Kasumi-1 (cell line): Measurements from ENCODE around the gene TLCD5.
A peak's percentile ranks its signal among the peaks of the same experiment; 100 is the strongest.

Experiments used
- DNase-seq, 2 experiments: peaks; one replicate each; lab custom pipeline; 2025; lab: John Stamatoyannopoulos, UW

The TLCD5 gene

DNA sequence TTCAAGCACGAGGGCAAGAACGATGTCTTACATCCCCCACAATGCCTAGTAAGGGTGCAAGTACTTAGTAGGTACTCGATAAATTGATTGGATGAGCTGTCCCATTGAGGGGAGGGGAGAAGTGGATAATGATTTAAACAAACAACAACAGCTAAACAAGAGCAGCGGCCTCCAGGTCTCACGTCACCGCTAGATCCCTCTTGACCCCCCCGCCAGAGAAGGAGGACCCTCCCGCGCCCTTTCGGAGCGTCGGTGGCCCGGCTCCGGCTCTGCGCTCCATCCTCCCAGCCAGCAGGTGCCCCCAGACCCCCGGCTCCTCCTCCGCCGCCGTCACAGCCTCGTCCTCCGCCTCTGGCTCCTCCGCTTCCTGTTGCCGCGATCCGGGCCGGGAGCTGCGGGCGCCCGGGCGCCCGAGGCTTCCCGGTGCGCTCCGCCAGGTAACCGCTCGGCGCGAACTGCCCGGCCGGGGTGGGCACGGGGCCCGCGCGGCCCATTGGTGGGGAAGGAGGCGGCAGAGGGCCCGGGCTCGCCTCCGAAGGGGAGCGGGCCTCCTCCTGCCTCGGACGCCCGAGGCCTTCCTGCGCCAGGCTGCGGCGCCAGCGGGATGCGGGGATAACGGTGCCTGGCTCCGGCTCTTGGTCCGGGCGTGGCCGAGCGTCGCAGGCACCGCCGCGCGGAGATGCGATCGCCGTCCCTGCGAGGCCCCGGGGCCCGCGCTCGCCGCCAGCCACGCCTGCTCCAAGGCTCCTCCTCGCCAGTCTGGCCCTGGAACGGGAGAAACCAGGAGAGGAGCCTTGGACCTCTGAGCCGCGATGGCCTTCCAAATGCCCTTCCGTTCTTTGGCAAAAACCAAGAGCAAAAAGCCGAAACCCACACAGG, at the start of gene TLCD5:
TSS of gene TLCD5 (plus strand) at position 368 of the 879 bp plus-strand sequence. CDS start 2,143 bp downstream, outside the sequence.
- DNase-seq = peak; percentile 50 to 51

DNA sequence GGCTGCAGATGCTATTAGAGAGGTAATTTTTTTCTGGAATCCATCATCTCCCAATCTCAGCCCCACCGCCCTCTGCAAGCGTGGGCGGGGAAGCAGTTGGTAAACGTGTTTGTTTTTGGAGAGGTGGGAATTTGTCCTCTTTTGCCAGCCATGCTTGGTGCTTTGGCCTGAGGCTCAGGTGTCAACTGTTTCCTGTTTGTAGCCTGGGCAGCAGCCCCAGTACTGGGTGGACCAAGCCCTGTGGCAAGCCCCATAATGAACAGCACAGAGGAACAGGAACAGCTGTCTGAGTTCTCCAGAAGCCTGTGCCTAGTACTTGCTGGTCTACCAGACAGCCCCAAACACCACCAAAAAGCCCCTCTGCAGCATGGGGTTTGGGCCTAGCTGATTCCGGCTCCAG, 45.6 kb upstream of the TLCD5 start:
- no peak for DNase-seq

DNA sequence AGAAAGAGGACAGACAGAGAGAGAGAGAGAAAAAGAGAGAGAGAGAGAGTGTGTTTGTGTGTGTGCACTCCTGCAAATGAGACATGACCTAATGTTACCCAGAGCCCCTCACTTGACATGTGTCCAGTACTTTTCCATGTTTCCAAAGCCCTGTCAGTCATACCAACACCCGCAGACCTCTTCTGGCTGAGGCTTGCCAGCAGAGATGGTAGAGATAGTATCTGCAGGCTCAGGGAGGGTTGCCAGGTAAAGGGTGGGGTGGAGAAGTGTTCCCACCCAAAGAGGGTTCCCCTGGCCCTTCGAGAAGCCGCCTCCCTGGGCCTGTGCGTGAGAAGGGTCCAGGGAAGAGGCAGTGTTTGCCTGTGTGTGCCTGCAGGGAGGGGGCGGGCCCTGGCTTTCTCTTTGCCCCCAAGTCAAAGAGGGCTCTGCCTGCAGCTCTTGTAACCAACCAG, 44.5 kb upstream of the TLCD5 start:
- DNase-seq = no peak

DNA sequence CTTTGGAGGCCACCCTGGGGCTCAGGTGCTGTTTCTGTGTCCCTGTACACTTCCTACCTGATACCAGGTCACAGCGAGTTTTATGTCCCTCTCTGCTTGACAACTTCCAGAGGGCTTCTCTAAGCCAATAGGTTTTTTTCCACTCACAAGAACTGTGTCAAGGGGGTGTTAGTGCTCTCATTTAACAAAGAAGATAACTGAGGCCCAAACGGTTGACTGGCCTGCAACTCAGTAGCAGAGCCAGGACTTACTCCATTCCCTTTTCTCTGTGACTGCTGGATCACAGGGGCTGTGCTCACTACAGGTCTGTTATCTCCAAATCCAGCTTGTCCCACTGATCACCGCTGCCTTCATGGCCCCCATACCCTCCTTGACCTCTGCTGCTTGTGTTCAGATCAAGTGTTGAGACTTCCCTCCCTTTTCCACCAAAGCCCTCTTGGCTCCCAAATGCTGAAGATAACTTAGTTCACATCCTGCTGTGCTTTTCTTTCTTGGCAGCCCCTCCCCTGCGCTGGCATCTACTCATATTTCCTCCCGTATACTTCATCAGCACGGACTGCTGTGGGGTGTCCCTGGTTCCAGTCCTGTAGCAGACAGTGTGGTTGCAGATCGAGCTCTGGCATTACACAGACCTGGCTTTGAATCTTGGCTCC, 43.8 kb upstream of the TLCD5 start:
- no peak for DNase-seq

DNA sequence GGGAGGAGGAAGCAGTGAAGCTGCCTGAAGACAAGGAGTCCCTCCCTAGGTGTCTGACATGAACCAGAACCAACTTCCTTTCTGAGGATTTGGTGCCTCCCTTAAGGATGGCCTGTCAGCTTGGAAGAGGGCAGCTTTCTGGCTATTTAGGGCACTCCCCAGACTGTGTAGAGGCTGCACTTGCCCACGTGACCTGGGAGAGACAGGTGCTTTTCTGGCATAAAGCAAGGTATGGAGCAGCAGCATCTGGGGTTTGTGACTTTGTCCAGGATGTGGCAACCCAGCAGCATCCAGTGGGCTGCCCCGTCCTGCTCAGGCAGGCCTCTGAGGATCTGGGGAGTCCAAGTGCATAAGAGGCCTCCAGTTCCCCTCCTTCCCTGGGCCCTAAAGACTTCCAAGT, 42.0 kb upstream of the TLCD5 start:
- DNase-seq = no peak

DNA sequence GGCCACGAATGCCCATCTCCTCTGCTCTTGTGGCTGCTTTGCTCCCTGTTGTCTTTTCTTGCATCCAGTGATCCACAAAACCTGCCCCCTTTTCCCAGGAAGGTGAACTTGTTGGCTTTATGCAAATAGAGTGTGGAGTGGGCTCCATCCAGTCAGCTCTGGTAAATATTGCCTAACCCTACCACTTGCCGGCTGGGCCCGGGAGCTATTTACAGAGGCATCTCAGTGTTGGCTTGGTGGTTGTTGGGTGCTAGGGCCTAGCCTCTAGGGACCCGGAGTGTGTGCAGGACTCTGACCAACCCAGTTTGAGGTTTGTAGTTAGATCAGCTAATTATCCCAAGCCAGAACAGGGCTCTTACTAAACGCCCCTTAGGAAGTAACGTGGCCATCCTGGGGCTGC, 40.8 kb upstream of the TLCD5 start:
- DNase-seq = no peak

DNA sequence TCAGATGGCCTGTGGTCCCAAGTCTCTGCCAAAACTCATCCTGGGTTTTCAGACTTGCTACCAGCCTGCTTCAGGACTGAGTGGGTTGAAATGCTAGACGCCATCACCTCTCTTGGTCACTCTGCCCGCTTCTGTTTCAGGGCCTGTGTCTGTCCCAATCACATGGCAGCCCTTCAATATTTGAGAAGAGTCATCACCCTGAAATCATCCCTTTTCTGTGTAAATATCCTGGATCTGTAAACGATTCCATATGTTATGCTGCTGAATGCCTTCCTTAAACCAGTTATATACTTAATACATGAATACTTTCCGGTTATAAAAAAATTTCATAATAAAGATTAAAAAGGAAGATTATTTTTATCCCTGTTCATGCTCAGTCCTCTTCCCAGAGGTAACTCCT, 39.8 kb upstream of the TLCD5 start:
- no peak for DNase-seq

DNA sequence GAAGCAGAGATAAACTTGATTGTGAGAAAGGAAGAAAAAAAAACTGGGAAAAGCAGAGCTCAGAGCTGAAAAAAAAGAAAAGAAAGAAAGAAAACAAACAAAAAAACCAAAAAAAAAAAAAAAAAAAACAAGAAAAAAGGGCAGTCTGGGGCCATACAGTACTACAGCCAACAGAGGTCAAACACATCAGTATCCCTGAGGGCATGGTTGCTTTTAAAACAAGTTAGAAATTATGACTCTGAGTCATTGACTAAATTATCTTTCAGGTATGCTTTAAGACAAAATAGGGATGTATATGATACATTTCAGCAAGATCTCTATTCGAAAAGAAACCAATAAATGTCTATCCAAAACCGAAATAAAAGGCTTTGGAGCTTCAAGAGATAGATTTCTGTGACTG, 37.1 kb upstream of the TLCD5 start:
- no peak for DNase-seq

DNA sequence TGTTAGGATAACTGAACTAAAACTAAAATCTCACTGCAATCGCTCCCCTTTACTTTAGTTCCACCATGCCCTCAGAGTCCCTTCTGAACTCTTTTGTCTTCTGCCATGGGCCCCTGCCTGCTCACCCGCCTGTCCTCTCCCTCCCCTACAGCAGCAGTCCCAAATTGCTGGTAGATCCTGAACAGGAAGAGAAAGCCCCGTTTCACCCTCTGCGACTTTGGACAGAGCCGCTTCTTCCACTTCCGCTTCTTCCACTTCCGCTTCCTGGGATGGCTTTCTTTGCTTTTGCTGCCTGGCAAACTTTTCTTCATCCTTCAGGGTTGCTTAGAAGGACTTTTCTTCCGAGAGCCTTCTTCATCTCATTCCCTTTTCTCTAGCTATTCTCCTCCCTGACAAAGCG, 35.7 kb upstream of the TLCD5 start:
- no peak for DNase-seq

DNA sequence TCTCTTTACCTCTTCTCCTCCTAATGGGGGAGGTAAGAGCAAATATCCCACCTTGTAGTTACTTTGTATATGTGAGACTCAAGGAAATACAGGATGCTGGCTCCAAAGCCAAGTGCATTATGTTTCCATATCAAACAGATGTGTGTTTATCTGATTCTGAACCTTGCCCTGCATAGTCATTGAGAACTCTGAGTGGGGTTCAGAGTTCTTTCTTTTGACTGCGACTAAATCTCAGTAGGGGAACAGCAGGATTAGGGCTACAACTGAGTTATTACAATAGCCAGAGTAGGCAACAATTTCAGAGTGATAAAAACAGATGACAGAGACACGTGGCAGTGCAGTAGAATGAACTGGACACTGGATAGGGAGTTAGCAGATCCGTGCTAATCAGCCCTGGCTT, 34.1 kb upstream of the TLCD5 start:
- DNase-seq = no peak

DNA sequence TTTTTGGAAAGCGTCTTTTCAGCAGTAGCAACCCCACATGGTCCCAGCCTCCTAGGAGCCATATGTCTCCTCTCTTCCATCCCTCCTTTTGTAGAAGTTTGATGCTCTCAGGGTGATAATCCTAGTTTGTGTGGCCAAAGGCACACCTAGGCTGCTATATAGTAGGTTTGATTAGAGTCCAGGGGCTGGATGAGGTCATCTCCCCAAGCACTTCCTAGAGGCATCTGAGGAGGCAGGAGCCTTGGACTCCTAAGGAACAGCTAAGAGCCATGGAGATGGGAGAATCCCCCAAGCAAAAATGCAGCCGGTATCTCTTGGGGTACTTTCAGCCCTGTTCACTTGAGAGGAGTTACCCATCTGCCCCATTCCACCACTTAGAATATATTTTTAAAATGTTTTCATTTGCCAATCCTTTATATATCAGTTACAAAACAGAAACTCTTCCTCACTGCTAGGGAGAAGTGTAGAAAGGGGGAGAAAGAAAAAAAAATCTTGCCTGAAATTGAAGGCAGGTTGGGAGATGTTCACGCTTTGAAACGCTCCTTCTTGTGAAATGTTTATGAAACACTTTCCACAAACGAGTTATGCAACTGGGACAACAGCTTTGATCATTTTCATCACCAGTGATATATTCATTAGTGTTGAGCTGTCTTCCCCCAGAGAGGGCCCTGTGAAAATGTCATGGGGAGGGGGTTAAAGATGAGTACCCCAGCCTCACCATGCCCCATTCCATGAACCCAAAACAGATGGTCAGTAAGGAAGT, 31.9 kb upstream of the TLCD5 start:
- DNase-seq = no peak

DNA sequence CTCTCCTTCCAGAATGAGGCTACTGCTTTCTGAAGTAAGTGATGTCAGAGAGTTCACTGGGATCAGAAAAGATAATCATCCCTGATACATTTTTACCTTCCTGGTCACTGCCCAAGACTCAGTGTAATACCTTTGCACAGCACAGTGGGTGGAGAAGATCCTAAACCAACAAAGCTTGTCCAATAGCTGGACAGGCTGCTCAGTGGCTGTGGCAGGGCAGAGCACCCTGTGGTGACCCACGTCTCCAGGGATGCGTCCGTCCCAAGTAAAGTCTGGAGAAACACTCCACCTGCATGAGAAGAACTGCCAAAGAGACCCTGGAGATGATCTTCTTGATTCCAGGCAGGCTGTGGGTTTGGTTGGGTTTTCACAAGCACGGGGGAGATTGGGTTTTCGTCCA, 31.0 kb upstream of the TLCD5 start:
- DNase-seq = no peak

DNA sequence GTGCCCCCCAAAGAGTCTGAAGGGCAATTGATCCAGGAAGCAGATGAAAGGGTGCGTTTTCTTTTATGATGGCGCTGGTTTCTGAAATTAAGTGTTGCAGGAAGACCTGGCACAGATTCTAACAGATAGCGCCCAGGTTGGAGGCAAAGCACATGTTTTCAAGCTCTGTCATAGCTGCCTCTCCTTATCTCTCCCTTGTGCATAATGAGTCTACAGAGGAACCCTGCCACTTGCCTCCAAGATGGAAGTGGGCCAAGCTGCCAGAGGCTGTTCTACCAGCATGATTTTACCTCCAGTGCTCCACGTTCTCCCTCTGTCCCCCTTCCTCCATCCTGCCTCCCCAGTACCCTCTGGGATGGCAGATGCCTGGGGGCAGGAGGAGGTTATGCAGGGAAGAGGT, 30.0 kb upstream of the TLCD5 start:
- no peak for DNase-seq

DNA sequence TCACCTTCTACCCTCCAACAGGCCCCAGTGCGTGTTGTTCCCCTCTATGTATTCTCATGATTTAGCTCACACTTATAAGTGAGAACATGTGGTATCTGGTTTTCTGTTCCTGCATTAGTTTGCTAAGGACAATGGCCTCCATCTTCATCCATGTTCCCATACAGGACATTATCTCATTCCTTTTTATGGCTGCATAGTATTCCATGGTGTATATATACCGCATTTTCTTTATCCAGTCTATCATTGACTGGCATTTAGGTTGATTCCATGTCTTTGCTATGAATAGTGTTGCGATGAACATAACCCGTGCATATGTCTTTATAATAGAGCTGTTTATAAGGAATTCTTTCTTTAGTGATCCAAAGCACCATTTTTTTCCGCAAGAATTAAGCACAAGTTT, 28.5 kb upstream of the TLCD5 start:
- DNase-seq = no peak

DNA sequence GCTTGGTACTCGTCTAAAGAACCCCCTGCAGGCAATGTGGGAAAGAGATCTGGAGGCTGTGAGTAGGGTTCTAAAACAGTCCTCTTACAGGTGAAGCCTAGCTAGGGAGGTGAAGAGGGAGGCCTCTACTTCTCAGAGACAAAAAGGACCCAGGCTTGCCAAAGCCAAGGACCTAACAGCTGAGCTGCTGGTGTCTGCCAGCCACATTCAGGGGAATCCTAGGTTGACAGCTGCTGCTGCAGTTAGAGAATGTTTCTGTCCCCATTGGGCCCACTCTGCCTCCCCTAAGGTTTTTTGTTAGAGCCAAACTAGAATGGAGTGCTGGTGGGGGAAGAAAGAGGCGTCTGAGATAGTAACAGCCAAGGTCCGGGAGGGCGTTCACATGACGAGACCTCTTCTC, 26.6 kb upstream of the TLCD5 start:
- no peak for DNase-seq

DNA sequence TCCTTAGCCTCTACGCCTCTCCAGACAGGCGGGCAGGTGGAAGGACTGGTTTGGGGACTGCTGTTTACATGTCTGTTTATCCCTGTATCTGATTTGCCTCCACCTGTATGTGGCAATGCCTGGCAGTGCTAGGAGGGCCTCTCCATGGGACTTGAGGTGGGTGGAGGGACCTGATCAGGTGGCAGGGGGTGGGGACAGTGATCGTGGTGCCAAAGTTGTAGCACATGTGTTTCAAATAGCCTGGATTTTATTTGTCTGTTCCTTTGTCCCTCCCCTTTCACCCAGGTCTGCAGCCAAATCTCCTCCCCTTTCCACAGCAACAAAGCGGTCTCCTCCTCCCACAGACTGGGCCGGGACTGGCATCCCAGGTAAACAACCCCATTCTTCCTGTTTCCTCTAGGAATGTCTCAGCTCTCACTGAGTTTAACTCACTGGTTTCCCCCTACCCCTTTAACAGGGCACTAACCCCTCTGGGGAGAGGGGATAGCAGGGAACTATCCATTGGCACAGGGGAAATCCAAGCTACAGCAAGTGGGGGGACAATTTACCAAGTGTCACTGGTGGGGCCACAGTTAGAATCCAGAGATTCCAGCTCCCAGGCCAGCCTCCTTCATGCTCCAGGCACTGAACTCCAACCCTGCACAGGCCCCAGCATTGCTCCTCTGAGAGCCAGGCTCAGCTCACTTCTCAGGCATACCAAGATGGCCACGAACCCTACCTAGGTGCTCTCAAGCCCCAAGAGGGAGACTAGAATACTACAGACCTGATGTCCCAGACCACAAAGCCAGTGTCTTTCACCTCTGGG, 22.9 kb upstream of the TLCD5 start:
- no peak for DNase-seq

DNA sequence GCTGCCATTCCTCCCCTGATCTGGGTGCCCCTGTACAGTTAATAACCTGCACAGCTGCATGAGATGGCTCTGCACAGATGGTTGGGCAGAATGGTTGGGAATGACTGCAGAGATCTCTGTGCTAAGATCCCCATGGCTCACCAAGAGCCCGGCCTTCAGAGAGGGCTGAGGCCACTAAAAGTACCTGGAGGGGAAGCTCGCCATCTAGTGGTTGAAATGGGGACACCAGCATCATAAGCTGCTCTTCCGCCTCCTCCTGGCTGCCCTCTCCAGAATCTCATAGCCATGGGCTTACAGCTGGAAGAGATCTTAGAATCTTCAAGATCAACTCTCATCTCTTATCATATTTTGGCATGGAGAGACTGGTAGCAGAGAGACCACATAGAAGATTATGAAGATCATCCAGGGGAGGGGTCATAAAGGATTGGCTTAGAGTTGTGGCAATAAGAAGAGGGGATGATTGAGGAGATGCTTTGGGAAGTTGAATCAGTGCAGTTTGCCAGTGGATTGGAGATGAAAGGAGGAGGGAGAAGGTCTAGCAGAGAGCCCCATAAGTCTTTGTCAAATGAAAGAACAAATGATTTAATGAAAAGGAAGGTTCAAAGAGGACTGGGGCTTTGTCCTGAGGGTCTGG, 22.0 kb upstream of the TLCD5 start:
- DNase-seq = peak; percentile 75 to 88

DNA sequence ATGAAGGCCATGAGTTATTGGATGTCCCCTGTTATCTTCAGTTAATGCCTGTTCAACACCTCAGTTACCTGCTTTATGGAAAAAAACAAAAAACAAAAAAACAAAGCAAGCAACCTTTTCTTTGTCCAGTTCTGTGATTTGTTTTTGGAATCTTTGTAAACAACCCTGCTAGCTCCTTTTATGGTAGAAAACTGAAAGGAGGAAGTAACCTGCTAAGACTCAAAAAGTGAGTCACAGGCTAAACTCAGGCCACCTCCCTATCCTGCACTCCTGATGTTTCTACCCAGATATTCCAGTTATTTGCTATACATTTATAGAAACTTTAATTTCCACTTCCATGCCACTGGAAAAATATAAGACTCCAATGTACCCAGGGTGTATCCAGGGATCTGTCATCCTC, 20.6 kb upstream of the TLCD5 start:
- DNase-seq = no peak

DNA sequence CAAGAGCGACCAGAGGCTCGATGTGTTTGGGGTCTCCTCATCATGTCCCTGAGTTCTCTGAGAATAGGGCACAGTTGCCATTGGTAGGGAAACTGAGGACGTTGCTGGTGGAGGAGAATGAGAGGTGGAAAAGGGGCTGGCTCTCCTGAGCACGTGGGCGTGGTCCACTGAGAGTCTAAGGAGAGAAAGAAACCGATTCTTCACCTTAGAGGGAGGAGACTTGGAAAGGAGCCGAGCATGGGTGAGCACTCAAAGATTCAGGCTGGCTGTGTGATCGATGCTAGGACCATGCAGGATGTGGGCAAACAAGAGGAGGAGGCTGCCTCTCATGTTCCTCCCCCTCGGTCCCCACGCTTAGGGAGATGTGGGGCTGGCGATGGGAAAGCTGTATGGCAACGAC, 19.8 kb upstream of the TLCD5 start:
- DNase-seq = no peak

DNA sequence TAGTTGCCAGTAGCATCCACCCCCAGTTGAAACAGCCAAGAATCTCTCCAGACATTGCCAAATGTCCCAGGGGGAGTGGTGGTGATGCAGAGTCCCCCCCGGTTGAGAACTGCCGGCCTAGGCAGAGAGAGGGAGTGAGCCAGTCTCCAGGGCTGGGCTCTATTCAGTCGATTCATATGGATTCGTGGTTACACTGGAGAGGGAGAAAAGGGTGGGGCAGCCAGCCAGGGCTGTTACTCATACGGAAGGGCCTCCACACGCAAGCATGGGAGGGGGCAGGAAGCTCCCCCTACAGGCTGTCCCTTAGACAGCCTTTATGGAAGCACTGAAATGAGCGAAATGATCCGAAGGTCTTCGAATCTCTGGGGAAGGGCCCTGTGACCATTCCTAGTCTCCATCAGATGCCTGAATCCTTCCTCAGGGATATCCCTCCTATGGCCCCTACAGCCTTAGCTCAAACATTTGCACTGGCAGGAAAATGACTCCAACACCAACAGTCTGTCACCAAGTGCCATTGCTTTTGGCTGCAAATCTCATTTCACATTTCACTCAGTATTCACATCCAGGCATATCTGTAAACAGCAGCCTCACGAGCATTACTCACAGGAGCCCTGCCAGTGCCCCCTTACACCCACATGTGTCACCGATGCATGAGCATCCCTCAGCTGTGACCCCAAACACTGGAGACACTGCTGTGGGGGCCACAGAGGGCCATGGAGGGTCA, 18.4 kb upstream of the TLCD5 start:
- DNase-seq = no peak

DNA sequence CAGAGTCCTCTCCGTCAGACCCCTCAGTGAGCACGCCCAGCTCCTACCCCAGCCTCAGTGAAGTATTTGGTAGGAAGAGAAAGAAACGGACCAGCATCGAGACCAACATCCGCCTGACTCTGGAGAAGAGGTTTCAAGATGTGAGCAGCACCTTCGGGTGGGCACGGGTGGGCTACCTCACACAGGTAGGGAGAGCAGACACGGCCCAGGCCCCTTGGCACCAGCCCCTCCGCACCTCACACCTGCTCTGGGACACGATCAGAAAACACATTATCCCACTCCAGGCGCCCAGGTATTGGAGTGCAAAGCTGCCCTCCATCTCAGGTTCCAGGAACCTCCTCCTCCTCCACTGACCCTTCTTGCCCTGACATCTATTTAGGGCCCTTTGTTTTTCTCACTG, 17.6 kb upstream of the TLCD5 start:
- no peak for DNase-seq
